CD4-positive, CD25-positive, alpha-beta regulatory T cell (primary cell): ENCODE data around the gene MTLN. TPM values are rescaled to one million over a fixed set of nuclear protein-coding genes. Genes with fewer than 3 reads are reported as not detected.
A peak's percentile ranks its signal among the peaks of the same experiment; 100 is the strongest.
"Not testable (repeated sequence)": the region's sequence is repeated elsewhere in the genome, so short reads cannot be mapped to it uniquely, and the experiment has no call there.

Experiments
- ATAC-seq, 2 donors: fragments of 150-1000 bp; cut with Tn5 transposase; one replicate each; pipeline ENCODE4 v1.10.0; 2021; ENCODE audit warnings: low read depth in 2 of 2, moderate number of reproducible peaks in 2 of 2, moderate library complexity in 1 of 2
- DNase-seq, 3 donors: peaks; one replicate each; pipeline versions ENCODE4 v3.0.0 to v3.0.0-alpha.2; 2012 to 2022; ENCODE audit warnings: mixed read lengths in 1 of 3
- H3K27ac ChIP-seq: one replicate; pipeline ENCODE4 v1.7.0; 2013; ENCODE audit warnings: mild to moderate bottlenecking, low read length; ENCODE audit not compliant: insufficient read depth, poor library complexity, severe bottlenecking
- H3K27me3 ChIP-seq: one replicate; pipeline ENCODE4 v1.7.0; 2013; ENCODE audit warnings: low read length; ENCODE audit not compliant: control insufficient read depth, insufficient read depth
- H3K36me3 ChIP-seq: one replicate; pipeline ENCODE4 v1.7.0; 2013; ENCODE audit warnings: mild to moderate bottlenecking, low read length, moderate library complexity; ENCODE audit not compliant: control insufficient read depth, insufficient read depth
- H3K4me1 ChIP-seq: 2 replicates; pipeline ENCODE4 v1.7.0; 2013; ENCODE audit warnings: mild to moderate bottlenecking, low read length; ENCODE audit not compliant: insufficient read depth, control insufficient read depth, poor library complexity, severe bottlenecking
- H3K4me3 ChIP-seq: one replicate; pipeline ENCODE4 v1.7.0; 2013; ENCODE audit warnings: low read depth, mild to moderate bottlenecking, low read length, moderate library complexity
- H3K9me3 ChIP-seq, 2 experiments: 1 replicate in 1 of 2; 2 replicates in 1 of 2; pipeline ENCODE4 v1.7.0; 2013; ENCODE audit warnings: low read length in 2 of 2, mild to moderate bottlenecking in 1 of 2, moderate library complexity in 1 of 2; ENCODE audit not compliant: control insufficient read depth in 2 of 2
- H3K27ac Mint-ChIP-seq, 3 donors: one replicate each; pipeline ENCODE4 v1.8.0; 2020 to 2022; ENCODE audit warnings: mild to moderate bottlenecking in 3 of 3, mixed read lengths in 3 of 3, moderate library complexity in 2 of 3
- H3K27me3 Mint-ChIP-seq: one replicate; pipeline ENCODE4 v1.8.0; 2022; ENCODE audit warnings: mild to moderate bottlenecking, mixed read lengths
- H3K36me3 Mint-ChIP-seq: one replicate; pipeline ENCODE4 v1.8.0; 2020; ENCODE audit warnings: mixed read lengths
- H3K4me1 Mint-ChIP-seq, 4 donors: one replicate each; pipeline ENCODE4 v1.8.0; 2020 to 2022; ENCODE audit warnings: mixed read lengths in 4 of 4, mild to moderate bottlenecking in 1 of 4
- H3K4me3 Mint-ChIP-seq, 4 donors: one replicate each; pipeline ENCODE4 v1.8.0; 2020 to 2022; ENCODE audit warnings: mild to moderate bottlenecking in 4 of 4, mixed read lengths in 4 of 4, moderate library complexity in 3 of 4
- H3K9me3 Mint-ChIP-seq, 7 donors: one replicate each; pipeline ENCODE4 v1.8.0; 2020 to 2022; ENCODE audit warnings: mixed read lengths in 7 of 7, mild to moderate bottlenecking in 3 of 7, moderate library complexity in 2 of 7
- polyA plus RNA-seq, 4 donors: library from polyadenylated mRNA; unstranded; fragments of 300-500 nt; fragmentation: Illumina TruSeq; gene quantifications; one replicate each; pipeline ENCODE4 v1.2.3, GENCODE V29; 2021
- total RNA-seq: library from RNA; stranded (reverse); gene quantifications from one replicate; pipeline ENCODE4 v1.2.3, GENCODE V29; 2022

Gene MTLN
- 22.9 TPM for total RNA-seq
- 100 to 1,000 TPM in 3 of 4 donors, 10 to 100 TPM in 1; 81.8 to 112 (median 107) TPM for polyA plus RNA-seq

DNA sequence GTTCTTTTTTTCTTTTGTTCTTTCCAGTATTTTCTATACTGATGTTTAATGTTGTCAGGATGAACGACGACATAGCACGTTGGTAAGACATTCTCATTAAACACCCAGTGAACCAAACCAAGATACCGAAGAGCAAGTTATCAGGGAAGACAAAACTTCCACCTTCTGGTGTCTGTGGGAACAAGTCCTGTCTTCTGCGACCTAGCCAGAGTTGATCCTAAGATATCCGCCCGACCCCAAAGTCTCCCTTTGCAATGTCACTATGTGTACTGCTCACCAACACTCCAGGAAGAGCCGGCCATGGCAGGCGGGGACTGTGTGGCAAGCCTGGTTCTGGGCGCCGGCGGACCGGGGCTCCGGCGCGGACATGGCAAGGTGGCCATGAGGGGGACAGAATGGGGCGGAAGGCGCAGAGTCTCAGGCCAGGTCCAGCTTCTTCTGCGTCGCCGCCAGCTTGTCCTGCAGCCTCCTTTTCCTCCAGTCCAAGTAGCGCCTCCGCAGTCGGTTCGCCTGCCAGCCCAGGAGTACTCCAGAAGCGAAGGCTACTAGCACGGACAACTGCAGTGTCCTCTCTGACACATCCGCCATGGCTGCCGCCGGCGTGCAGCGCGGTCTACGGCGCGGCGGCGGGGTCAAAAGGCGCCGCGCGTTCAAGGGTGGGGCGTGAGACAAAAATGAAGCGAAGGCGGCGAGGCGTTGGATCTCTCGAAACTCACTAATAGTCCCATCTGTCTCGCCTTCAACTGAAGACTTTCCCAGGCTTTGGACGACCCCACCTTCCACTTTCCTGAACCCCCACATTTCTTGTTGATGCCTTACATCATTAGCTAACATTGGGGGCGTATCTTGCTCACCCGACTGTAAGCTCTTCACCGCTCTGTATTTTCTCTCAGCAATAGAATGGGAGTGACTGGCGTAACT, at the start of gene MTLN:
TSS of gene MTLN (minus strand) at position 610 of the 921 bp plus-strand sequence. CDS start at position 588, 22 bp downstream.
- peak; percentile 46 to 84 (median 78) for DNase-seq
- Mint-ChIP-seq H3K27ac (peak within 1 kb of the TSS; percentile 94 to 99 (median 97)), H3K4me1 (peaks cover 2 to 28% (median 19%) of the 10 kb centered on the region in 4 donors), H3K9me3 (peaks cover 0 to 3% (median 0%) of the 10 kb centered on the region in 7 donors), H3K4me3 (peak within 1 kb of the TSS; percentile 89 to 96 (median 94)), H3K27me3 (peaks cover 36% of the 10 kb centered on the region), H3K36me3 (peaks cover 18% of the 10 kb centered on the region)
- Histone ChIP-seq H3K27ac (peak within 1 kb of the TSS; percentile 73), H3K4me3 (peak within 1 kb of the TSS; percentile 82), H3K36me3 (no peaks in the 10 kb centered on the region), H3K4me1 (peaks cover 16% of the 10 kb centered on the region), H3K9me3 (peaks cover 3 to 5% of the 10 kb centered on the region in 2 experiments), H3K27me3 (peaks cover 8% of the 10 kb centered on the region)
- ATAC-seq: peak; percentile 81 to 93

DNA sequence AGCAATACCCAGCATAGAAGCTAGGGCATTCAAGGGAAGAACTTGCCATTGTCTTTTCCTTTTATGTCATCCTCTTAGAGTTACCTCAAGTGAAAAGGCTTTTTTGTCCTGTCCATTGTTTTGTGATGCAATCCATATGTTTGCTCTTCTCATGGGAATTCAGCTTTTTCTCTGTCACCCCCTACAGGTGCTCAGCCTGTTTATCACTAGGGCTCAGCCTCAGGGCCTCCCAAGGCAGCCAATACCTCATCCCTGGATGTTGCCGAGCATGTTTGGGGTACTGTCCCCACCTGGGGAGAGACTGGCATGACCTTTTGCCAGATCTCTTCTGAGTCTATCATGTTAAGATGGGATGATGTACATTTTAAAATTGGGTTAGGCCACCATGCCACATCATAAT, 49.6 kb upstream of the MTLN start:
- not testable (repeated sequence) for H3K27ac ChIP-seq, H3K4me1 Mint-ChIP-seq, H3K4me3 ChIP-seq, H3K36me3 ChIP-seq, H3K4me1 ChIP-seq, H3K27me3 Mint-ChIP-seq, ATAC-seq, H3K9me3 ChIP-seq, H3K36me3 Mint-ChIP-seq, H3K9me3 Mint-ChIP-seq, H3K27ac Mint-ChIP-seq, H3K27me3 ChIP-seq, H3K4me3 Mint-ChIP-seq, DNase-seq

- H3K9me3 Mint-ChIP-seq, ATAC-seq: not testable (repeated sequence)
Measured at GRCh38 chr2:110248081-110248795, 35.9 kb upstream of the MTLN start.

GRCh38 chr2:110245488-110246435, 33.4 kb upstream of the MTLN start:
- not testable (repeated sequence) for H3K27ac ChIP-seq, H3K4me3 Mint-ChIP-seq, H3K9me3 Mint-ChIP-seq, H3K27me3 Mint-ChIP-seq, H3K4me1 ChIP-seq, H3K27me3 ChIP-seq, H3K36me3 ChIP-seq, DNase-seq, H3K27ac Mint-ChIP-seq, H3K36me3 Mint-ChIP-seq, ATAC-seq, H3K4me1 Mint-ChIP-seq, H3K4me3 ChIP-seq, H3K9me3 ChIP-seq

More at GRCh38 chr2:110248081-110248795, 35.9 kb upstream of the MTLN start:
- H3K9me3 ChIP-seq, H3K4me3 ChIP-seq, H3K36me3 ChIP-seq, H3K4me1 ChIP-seq, H3K27ac ChIP-seq, H3K27ac Mint-ChIP-seq, H3K27me3 Mint-ChIP-seq, DNase-seq, H3K4me1 Mint-ChIP-seq, H3K4me3 Mint-ChIP-seq, H3K27me3 ChIP-seq, H3K36me3 Mint-ChIP-seq: not testable (repeated sequence)

DNA sequence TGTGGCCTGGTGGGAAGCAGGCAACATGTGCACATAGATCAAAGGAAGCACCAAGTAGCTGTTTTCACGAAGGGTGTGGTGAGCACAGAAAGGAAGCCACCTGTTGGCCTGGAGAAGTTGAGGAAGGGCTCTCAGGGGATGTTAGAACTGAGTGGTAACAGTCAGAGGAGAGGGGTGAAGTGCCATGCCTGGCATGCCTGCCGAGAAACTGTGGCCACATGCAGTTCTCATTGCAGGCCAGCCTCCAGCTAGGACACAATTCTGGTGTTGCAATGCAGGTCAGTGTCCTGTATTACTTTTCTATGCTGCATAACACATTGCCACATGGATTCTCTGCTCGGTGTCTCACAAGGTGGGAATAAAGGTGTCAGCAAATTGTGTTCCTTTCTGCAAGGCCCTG, 30.9 kb upstream of the MTLN start:
- H3K27ac Mint-ChIP-seq, ATAC-seq, H3K4me3 Mint-ChIP-seq, H3K36me3 ChIP-seq, H3K4me1 Mint-ChIP-seq, H3K36me3 Mint-ChIP-seq, H3K9me3 Mint-ChIP-seq, H3K27me3 Mint-ChIP-seq, H3K27ac ChIP-seq, DNase-seq, H3K4me3 ChIP-seq, H3K9me3 ChIP-seq, H3K27me3 ChIP-seq, H3K4me1 ChIP-seq: not testable (repeated sequence)

DNA sequence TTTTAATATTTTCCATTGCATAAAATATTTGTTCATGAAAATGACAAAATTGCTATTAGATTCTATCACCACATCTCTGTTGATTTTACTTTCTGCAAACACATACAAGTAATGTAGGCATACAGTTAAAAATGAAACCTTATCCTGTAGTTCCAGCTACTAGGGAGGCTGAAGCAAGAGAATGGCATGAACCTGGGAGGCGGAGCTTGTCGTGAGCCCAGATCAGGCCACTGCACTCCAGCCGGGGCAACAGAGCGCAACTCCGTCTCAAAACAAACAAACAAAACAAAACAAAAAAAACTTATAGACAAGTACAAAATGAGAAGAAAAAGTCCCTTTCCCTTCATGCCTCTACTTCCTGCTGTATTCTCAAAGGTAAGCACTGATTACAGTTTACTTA, 22.2 kb upstream of the MTLN start:
- H3K9me3 Mint-ChIP-seq: not testable (repeated sequence)

GRCh38 chr2:110229886-110230285, 17.5 kb upstream of the MTLN start:
- H3K36me3 ChIP-seq, H3K27ac Mint-ChIP-seq, H3K9me3 Mint-ChIP-seq: not testable (repeated sequence)

More for the DNA sequence above, 22.2 kb upstream of the MTLN start:
- not testable (repeated sequence) for H3K27me3 Mint-ChIP-seq, H3K4me1 ChIP-seq, H3K36me3 ChIP-seq, H3K27me3 ChIP-seq, ATAC-seq, H3K27ac Mint-ChIP-seq, H3K9me3 ChIP-seq, H3K27ac ChIP-seq, H3K4me3 Mint-ChIP-seq, H3K4me1 Mint-ChIP-seq, H3K4me3 ChIP-seq, H3K36me3 Mint-ChIP-seq, DNase-seq

More at GRCh38 chr2:110229886-110230285, 17.5 kb upstream of the MTLN start:
- peaks cover 21% of the 10 kb centered on the region for H3K27me3 Mint-ChIP-seq
- not testable (repeated sequence) for H3K4me1 ChIP-seq, H3K27me3 ChIP-seq, H3K4me3 Mint-ChIP-seq, H3K9me3 ChIP-seq, H3K4me1 Mint-ChIP-seq, DNase-seq, H3K27ac ChIP-seq, ATAC-seq, H3K4me3 ChIP-seq, H3K36me3 Mint-ChIP-seq
